ENCODE measurements around the gene RAB40C.

Gene RAB40C

GRCh38 chr16:676565-676902, 86.7 kb downstream of the RAB40C start:
- no peak overlapping the region for H3K4me2 ChIP-seq (ENCODE audit: low read length)
- no peak overlapping the region for H3K4me3 ChIP-seq (ENCODE audit: low read length)
- H4K20me1 ChIP-seq (ENCODE audit: insufficient read depth, low read length): 0 out of 2 replicates have a peak, but pooled peaks cover 4% of the 10 kb centered on the region
- no peak overlapping the region for H2AFZ ChIP-seq (ENCODE audit: low read depth, low read length)
- peaks cover 7% of the 10 kb centered on the region for H3K4me1 ChIP-seq (ENCODE audit: low read length)
- peaks cover 12% of the 10 kb centered on the region for H3K79me2 ChIP-seq (ENCODE audit: low read length)
- no peaks in the 10 kb centered on the region for H3K27me3 ChIP-seq (ENCODE audit: low read depth, low read length)
- no peak overlapping the region for H3K27ac ChIP-seq (ENCODE audit: low read length)
- peaks cover 16% of the 10 kb centered on the region for H3K36me3 ChIP-seq (replicated peaks; ENCODE audit: low read depth, low read length)
- H3K9ac ChIP-seq (ENCODE audit: low read length): no peak overlapping the region
- no peaks in the 10 kb centered on the region for H3K9me3 ChIP-seq (ENCODE audit: insufficient read depth, low read length)
- TF ChIP-seq CTCF (IDR thresholded peaks at IDR 0.05; ENCODE audit: low read depth, low read length): no peak
- no peak for TF ChIP-seq EZH2phosphoT487 (IDR thresholded peaks at IDR 0.05; ENCODE audit: low read depth)

- Histone ChIP-seq H4K20me1 (ENCODE audit: insufficient read depth, low read length) (0 out of 2 replicates have a peak, but pooled peaks cover 4% of the 10 kb centered on the region), H2AFZ (ENCODE audit: low read depth, low read length) (no peak overlapping the region), H3K36me3 (replicated peaks; ENCODE audit: low read depth, low read length) (peaks cover 20% of the 10 kb centered on the region), H3K4me1 (ENCODE audit: low read length) (peaks cover 9% of the 10 kb centered on the region), H3K9me3 (ENCODE audit: insufficient read depth, low read length) (no peaks in the 10 kb centered on the region), H3K27me3 (ENCODE audit: low read depth, low read length) (no peaks in the 10 kb centered on the region), H3K79me2 (ENCODE audit: low read length) (peaks cover 16% of the 10 kb centered on the region), H3K9ac (ENCODE audit: low read length) (no peak overlapping the region), H3K4me3 (ENCODE audit: low read length) (no peak overlapping the region), H3K4me2 (ENCODE audit: low read length) (no peak overlapping the region), H3K27ac (ENCODE audit: low read length) (no peak overlapping the region)
- TF ChIP-seq CTCF (IDR thresholded peaks at IDR 0.05; ENCODE audit: low read depth, low read length) (no peak), EZH2phosphoT487 (IDR thresholded peaks at IDR 0.05; ENCODE audit: low read depth) (no peak)
These were observed 87.0 kb downstream of the RAB40C start for GRCh38 chr16:676913-677312.

- peaks cover 20% of the 10 kb centered on the region for H3K36me3 ChIP-seq (replicated peaks; ENCODE audit: low read depth, low read length)
- no peak overlapping the region for H3K9ac ChIP-seq (ENCODE audit: low read length)
- no peak overlapping the region for H3K4me2 ChIP-seq (ENCODE audit: low read length)
- peaks cover 22% of the 10 kb centered on the region for H3K79me2 ChIP-seq (ENCODE audit: low read length)
- 0 out of 2 replicates have a peak, but pooled peaks cover 4% of the 10 kb centered on the region for H4K20me1 ChIP-seq (ENCODE audit: insufficient read depth, low read length)
- H3K9me3 ChIP-seq (ENCODE audit: insufficient read depth, low read length): no peaks in the 10 kb centered on the region
- H2AFZ ChIP-seq (ENCODE audit: low read depth, low read length): no peak overlapping the region
- H3K4me3 ChIP-seq (ENCODE audit: low read length): no peak overlapping the region
- no peak overlapping the region for H3K27ac ChIP-seq (ENCODE audit: low read length)
- H3K27me3 ChIP-seq (ENCODE audit: low read depth, low read length): no peaks in the 10 kb centered on the region
- TF ChIP-seq CTCF (IDR thresholded peaks at IDR 0.05; ENCODE audit: low read depth, low read length): no peak
- no peak for TF ChIP-seq EZH2phosphoT487 (IDR thresholded peaks at IDR 0.05; ENCODE audit: low read depth)
- peaks cover 9% of the 10 kb centered on the region for H3K4me1 ChIP-seq (ENCODE audit: low read length)
These were observed 87.7 kb downstream of the RAB40C start for GRCh38 chr16:677316-678190.

- Histone ChIP-seq H2AFZ (ENCODE audit: low read depth, low read length) (no peak overlapping the region), H3K4me2 (ENCODE audit: low read length) (no peak overlapping the region), H3K27me3 (ENCODE audit: low read depth, low read length) (no peaks in the 10 kb centered on the region), H3K4me1 (ENCODE audit: low read length) (peaks cover 14% of the 10 kb centered on the region), H3K9me3 (ENCODE audit: insufficient read depth, low read length) (no peaks in the 10 kb centered on the region), H3K27ac (ENCODE audit: low read length) (no peak overlapping the region), H3K36me3 (replicated peaks; ENCODE audit: low read depth, low read length) (peaks cover 21% of the 10 kb centered on the region), H3K4me3 (ENCODE audit: low read length) (no peak overlapping the region), H3K79me2 (ENCODE audit: low read length) (peaks cover 30% of the 10 kb centered on the region), H3K9ac (ENCODE audit: low read length) (no peak overlapping the region), H4K20me1 (ENCODE audit: insufficient read depth, low read length) (0 out of 2 replicates have a peak, but pooled peaks cover 4% of the 10 kb centered on the region)
- TF ChIP-seq CTCF (IDR thresholded peaks at IDR 0.05; ENCODE audit: low read depth, low read length): no peak
These were observed 88.5 kb downstream of the RAB40C start for GRCh38 chr16:678209-678857.
